ENCODE data around the gene CAMTA1.

GRCh38 chr1:7574121-7575040 is 789.1 kb downstream of the CAMTA1 start:
- TF ChIP-seq EZH2phosphoT487 (IDR thresholded peaks at IDR 0.05; ENCODE audit: low read length): no peak
- no peak for TF ChIP-seq CTCF (IDR thresholded peaks at IDR 0.05; ENCODE audit: low read length)
